Fibroblast of skin of back (primary cell): ENCODE results near the gene NUBP1.

Experiments
- DNase-seq: peaks from one replicate; pipeline ENCODE4 v3.0.0-alpha.2; 2013

The NUBP1 gene

GRCh38 chr16:10808218-10808617, 64.6 kb downstream of the NUBP1 start:
- DNase-seq: no peak

GRCh38 chr16:10808850-10809249, 65.2 kb downstream of the NUBP1 start:
- DNase-seq: no peak

- DNase-seq: no peak
Measured at GRCh38 chr16:10809706-10810105, 66.1 kb downstream of the NUBP1 start.

- DNase-seq: no peak
Measured at GRCh38 chr16:10812312-10813098, 68.9 kb downstream of the NUBP1 start.

GRCh38 chr16:10813099-10813455, 69.4 kb downstream of the NUBP1 start:
- DNase-seq: no peak

GRCh38 chr16:10817514-10817913, 73.9 kb downstream of the NUBP1 start:
- DNase-seq: no peak

- DNase-seq: no peak
Measured at GRCh38 chr16:10817963-10818941, 74.6 kb downstream of the NUBP1 start, which contains the start of gene TVP23A. Gene TVP23A (minus strand): TSS chr16:10818794. CDS start chr16:10818493, 301 bp downstream.
